Effector memory CD4-positive, alpha-beta T cell (primary cell): ENCODE measurements around the gene CFAP46.

Source experiments
- DNase-seq, 3 donors: peaks; one replicate each; pipeline ENCODE4 v3.0.0-alpha.2; 2020
- H3K27ac ChIP-seq: 2 replicates; pipeline ENCODE4 v1.7.0; 2013; ENCODE audit warnings: mild to moderate bottlenecking, low read length, moderate library complexity; ENCODE audit not compliant: insufficient read depth, poor library complexity, severe bottlenecking
- H3K27me3 ChIP-seq: replicated peaks from 2 replicates; pipeline ENCODE4 v1.7.0; 2013; ENCODE audit warnings: mild to moderate bottlenecking, low read length; ENCODE audit not compliant: insufficient read depth, control insufficient read depth, poor library complexity, severe bottlenecking
- H3K36me3 ChIP-seq: 2 replicates; pipeline ENCODE4 v1.7.0; 2013; ENCODE audit warnings: mild to moderate bottlenecking, low read length, moderate library complexity; ENCODE audit not compliant: control insufficient read depth, insufficient read depth
- H3K4me1 ChIP-seq: 2 replicates; pipeline ENCODE4 v1.7.0; 2013; ENCODE audit warnings: low read length, mild to moderate bottlenecking; ENCODE audit not compliant: control insufficient read depth, insufficient read depth, poor library complexity, severe bottlenecking
- H3K4me3 ChIP-seq: 2 replicates; pipeline ENCODE4 v1.7.0; 2013; ENCODE audit warnings: low read length, low read depth, mild to moderate bottlenecking; ENCODE audit not compliant: insufficient read depth, poor library complexity, severe bottlenecking
- H3K9me3 ChIP-seq: 2 replicates; pipeline ENCODE4 v1.7.0; 2013; ENCODE audit warnings: mild to moderate bottlenecking, low read length, moderate library complexity; ENCODE audit not compliant: control insufficient read depth

The CFAP46 gene

DNA sequence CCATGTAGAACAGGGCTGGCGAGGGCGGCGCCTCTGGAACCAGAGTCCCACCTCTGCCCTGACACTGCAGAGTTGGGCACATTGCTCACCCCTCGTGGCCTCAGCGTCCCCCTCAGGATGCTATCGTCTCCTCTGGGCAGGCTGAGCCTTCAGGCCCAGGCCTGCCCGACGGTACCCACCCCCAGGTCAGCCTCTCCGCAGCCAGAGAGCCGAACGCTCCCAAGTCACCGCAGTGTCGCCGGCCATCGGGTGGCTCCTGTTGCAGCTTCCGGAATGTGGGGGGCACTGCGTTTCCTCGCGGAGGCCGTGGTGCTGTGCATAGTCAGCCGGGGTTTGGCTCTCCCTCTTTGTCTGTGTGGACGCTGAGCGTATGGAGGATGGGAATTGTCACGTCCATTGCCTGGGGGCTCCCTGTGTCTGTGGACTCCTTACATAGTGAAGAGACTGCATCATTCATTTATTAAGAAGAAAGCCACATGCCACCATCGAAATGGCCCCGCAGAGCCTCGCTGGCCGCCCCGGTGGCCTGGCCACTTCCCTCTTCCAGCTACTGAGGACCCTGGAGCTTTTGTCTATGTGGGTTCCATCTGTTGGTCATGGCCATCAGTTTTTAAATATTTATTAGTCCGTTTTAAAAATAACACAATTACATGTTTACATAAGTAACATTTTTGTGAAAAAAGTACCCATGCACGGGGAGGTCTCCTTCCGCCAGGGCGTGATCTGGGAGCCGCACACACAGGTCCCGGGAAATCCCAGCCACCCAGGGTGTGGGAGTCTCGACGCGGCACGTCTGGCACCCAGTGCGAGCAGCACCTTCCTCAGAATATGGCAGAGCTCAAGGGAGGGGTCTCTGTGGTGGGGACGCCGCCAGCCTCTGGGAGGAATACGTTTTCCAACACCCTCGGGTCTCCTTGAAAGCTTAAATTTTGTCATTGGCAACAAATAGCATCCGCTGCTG is 172.0 kb downstream of the CFAP46 start:
- no peak overlapping the region for H3K4me3 ChIP-seq
- no peaks in the 10 kb centered on the region for H3K9me3 ChIP-seq
- H3K36me3 ChIP-seq = peaks cover 5% of the 10 kb centered on the region
- no peak overlapping the region for H3K27ac ChIP-seq
- no peak for DNase-seq
- H3K27me3 ChIP-seq = no peaks in the 10 kb centered on the region
- H3K4me1 ChIP-seq = no peaks in the 10 kb centered on the region

DNA sequence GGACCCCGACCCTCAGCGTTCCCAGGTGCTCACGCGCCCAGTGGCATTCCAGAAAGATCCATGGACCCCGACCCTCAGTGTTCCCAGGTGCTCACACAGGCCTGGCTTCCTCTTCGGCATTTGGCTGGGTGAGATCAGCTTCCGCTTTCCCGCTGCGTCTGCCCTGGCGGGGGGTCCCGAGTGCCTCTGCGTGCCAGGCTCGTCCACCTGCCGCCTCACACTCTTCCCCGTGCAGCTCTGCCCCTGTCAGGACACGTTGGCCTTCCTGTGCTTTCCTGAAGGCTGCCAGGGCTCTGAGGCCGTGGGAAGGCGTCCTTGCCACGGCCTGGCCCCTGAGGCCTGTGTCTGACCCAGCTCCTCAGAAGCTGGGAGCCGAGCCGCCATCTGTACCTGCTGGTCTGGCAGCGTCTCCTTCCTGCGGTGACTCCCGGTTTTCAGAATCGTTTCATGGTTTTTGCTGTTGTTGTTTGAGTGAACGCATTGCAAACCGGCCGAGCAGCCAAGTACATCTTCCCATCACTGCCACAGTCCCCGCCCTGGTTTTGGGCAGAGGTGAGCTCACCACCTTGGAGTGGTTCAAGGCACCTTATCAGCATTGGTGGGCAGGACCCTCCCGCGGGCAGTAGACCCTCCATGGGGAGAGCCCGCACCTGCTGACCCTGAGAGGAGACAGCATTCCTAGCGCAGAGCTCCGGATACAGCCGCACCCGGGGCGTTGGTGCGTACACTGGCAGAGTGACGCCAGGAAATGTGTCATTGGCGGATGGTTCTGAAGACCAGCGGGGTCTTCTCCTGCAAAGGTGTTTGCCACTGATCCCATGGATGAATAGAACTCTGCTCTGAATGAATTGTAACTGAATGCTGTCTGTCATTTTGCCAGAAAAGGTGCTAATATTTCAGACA is 173.8 kb downstream of the CFAP46 start:
- Histone ChIP-seq H3K4me3 (no peak overlapping the region), H3K27ac (no peak overlapping the region), H3K4me1 (no peaks in the 10 kb centered on the region), H3K36me3 (peaks cover 5% of the 10 kb centered on the region), H3K9me3 (no peaks in the 10 kb centered on the region), H3K27me3 (no peaks in the 10 kb centered on the region)
- no peak for DNase-seq

DNA sequence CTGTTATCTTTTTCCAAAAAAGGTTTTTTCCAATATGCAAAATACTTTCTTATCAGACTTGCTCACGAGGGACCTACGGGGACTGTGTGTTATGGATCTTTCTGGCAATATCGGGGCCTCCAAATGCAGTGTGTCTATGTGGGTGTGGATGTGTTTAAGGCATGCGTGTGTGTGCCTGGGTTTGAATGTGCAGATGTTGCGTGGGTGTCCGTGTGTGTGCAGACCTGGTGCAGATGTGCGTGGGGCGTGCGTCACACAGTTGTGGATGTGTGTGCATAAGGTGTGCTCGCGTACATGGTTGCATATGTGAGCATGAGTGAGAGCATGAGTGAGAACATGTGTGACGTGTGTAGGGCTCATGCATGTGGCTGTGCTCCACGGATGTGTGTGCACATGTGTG is 176.1 kb downstream of the CFAP46 start:
- H3K4me3 ChIP-seq = no peak overlapping the region
- H3K9me3 ChIP-seq = no peaks in the 10 kb centered on the region
- H3K4me1 ChIP-seq = no peaks in the 10 kb centered on the region
- H3K27ac ChIP-seq = no peak overlapping the region
- peaks cover 5% of the 10 kb centered on the region for H3K36me3 ChIP-seq
- no peak for DNase-seq
- no peaks in the 10 kb centered on the region for H3K27me3 ChIP-seq

DNA sequence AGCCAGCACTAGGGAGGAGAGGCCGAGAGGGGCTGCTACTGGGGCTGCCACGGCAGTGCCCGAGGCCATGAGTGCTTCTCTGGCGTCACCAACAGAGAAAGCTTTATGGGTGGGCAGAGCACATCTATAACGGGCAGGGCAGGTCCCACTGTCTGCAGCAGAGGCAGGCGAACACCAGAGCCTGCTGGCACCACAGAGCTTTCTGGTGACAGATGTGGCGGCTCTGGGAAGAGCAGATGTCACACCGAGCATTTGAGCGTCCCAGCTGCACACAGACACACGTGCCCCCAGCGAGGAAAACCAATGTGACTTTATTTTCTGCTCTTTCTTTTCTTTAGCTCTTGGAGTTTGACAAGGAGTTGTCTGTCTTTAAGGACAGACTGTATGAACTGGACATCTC is 176.9 kb downstream of the CFAP46 start:
- no peak overlapping the region for H3K27ac ChIP-seq
- no peaks in the 10 kb centered on the region for H3K9me3 ChIP-seq
- no peaks in the 10 kb centered on the region for H3K27me3 ChIP-seq
- H3K4me3 ChIP-seq = no peak overlapping the region
- H3K36me3 ChIP-seq = peaks cover 5% of the 10 kb centered on the region
- H3K4me1 ChIP-seq = no peaks in the 10 kb centered on the region
- DNase-seq = no peak

DNA sequence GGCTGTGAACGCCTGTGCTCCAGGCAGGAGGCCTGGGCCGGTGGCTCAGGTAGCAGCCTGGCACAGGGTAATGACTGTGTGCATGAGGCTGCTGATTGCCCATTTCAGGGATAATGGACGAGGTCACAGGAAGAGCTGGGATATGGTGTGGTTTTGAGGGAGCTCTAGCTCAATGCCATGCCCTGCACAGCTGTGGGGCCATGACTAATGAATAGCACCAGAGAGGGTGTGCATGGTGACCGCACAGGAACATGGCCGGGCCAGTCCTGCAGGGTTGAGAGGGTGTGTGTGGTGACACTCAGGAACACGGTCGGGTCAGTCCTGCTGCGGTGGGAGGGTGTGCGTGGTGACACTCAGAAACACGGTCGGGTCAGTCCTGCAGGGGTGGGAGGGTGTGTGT is 178.3 kb downstream of the CFAP46 start:
- Histone ChIP-seq H3K9me3 (no peaks in the 10 kb centered on the region), H3K4me1 (no peaks in the 10 kb centered on the region), H3K4me3 (no peak overlapping the region), H3K27me3 (no peaks in the 10 kb centered on the region), H3K27ac (no peak overlapping the region), H3K36me3 (peaks cover 5% of the 10 kb centered on the region)
- no peak for DNase-seq

DNA sequence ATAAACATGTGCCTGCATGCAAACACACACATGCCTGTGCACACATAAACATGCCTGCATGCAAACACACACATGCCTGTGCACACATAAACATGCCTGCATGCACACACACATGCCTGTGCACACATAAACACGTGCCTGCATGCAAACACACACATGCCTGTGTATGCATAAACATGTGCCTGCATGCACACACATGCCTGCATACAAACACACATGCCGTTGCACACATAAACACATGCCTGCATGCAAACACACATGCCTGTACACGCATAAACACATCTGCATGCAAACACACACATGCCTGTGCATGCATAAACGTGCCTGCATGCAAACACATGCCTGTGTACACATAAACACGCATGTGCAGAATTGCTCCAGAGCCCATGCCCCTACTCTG is 178.8 kb downstream of the CFAP46 start:
- Histone ChIP-seq H3K27ac (no peak overlapping the region), H3K9me3 (no peaks in the 10 kb centered on the region), H3K4me1 (no peaks in the 10 kb centered on the region), H3K27me3 (no peaks in the 10 kb centered on the region), H3K36me3 (peaks cover 5% of the 10 kb centered on the region), H3K4me3 (no peak overlapping the region)
- DNase-seq = no peak

DNA sequence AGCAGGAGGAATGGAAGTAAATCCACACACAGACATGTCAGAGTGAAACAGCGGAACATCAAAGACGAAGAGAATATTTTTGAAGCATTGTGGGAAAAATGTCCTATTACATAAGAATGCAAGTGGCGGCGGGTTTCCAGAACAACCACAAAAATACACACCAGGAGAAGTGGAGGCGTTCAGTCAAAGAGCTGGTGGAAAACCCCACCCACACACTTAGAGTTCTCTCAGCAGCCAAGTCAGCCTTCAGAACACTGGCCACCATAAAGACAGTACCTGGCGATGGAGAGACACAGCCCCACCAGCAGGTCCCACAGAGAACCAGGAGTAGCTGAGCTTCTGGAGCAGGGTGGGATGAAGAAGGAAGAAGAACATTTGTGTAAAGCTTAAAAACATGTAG is 180.1 kb downstream of the CFAP46 start:
- DNase-seq = no peak
- no peak overlapping the region for H3K4me3 ChIP-seq
- no peaks in the 10 kb centered on the region for H3K27me3 ChIP-seq
- H3K9me3 ChIP-seq = no peaks in the 10 kb centered on the region
- no peak overlapping the region for H3K27ac ChIP-seq
- no peaks in the 10 kb centered on the region for H3K4me1 ChIP-seq
- peaks cover 6% of the 10 kb centered on the region for H3K36me3 ChIP-seq

DNA sequence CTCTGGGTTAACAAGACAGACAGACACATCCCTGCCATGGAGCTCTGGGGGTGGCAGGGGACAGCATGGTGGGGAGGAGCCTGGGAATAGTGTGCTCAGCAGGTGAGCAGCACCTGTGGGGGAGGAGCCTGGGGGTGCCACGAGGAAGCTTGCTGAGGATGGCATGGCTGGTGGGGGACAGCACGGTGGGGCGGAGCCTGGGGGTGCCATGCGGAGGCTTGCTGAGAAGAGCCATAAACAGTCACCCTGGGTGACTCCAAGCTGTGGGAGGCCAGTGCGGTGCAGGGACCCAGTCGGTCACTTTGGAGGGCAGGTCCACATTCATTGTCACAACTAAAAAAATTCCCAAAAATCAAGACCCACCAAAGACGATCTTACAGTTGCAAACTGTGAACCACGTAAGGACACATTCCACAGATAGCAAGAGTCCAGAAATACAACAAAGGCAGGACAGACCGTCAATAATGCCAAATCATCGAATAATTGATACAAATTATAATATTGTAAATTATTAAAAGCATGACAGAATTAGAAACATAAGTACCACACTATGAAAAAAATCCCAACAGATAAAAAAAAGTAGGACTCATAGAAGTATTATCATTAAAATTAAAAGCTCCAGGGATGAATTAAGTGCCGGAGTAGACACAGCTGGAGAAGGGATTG is 180.8 kb downstream of the CFAP46 start:
- Histone ChIP-seq H3K27me3 (no peaks in the 10 kb centered on the region), H3K4me1 (no peaks in the 10 kb centered on the region), H3K27ac (no peak overlapping the region), H3K9me3 (no peaks in the 10 kb centered on the region), H3K36me3 (peaks cover 6% of the 10 kb centered on the region), H3K4me3 (no peak overlapping the region)
- no peak for DNase-seq

DNA sequence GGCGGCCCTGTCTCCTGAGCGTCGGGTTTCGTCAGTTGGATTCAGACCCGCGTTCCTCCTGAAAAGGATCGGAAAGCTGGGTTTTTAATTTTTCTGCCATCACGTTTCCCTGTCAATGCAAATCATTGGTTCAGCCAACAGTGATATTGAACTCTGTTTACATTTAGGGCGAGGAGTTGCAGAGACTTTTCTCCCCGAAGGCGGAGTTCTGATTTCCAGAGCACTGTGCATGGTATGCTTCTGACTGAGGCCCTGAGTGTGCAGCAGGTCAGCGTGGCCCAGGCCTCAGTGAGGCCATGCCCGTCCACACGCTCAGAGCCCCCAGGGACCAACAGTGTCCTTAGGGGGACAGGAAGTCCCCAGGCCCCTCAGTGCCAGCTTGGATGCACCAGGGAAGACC is 183.5 kb downstream of the CFAP46 start:
- H3K27me3 ChIP-seq = no peaks in the 10 kb centered on the region
- H3K36me3 ChIP-seq = peaks cover 12% of the 10 kb centered on the region
- H3K9me3 ChIP-seq = no peaks in the 10 kb centered on the region
- no peaks in the 10 kb centered on the region for H3K4me1 ChIP-seq
- no peak overlapping the region for H3K4me3 ChIP-seq
- DNase-seq = no peak
- no peak overlapping the region for H3K27ac ChIP-seq
